Stomach (tissue), 9 donors: ENCODE data around the gene PROX2. TPM values are rescaled to one million over a fixed set of nuclear protein-coding genes. Genes with fewer than 3 reads are reported as not detected.

ENCODE experiments used
- DNase-seq, 2 donors: peaks; one replicate each; pipeline versions ENCODE4 v3.0.0 to v3.0.0-alpha.2; 2013 to 2019
- H3K27ac ChIP-seq, 5 donors: fragments of 200-600 bp in 4 of 5; sonication (generic) in 4 of 5; one replicate each; pipeline ENCODE4 v1.5.1; 2013 to 2019; ENCODE audit warnings: mild to moderate bottlenecking in 1 of 5, moderate library complexity in 1 of 5
- H3K27me3 ChIP-seq, 3 donors: fragments of 200-600 bp; sonication (generic); one replicate each; pipeline ENCODE4 v1.5.1; 2017 to 2019; ENCODE audit warnings: mixed run types in 1 of 3
- H3K36me3 ChIP-seq, 4 donors: fragments of 200-600 bp; sonication (generic); 1 replicate in 3 of 4; 2 replicates in 1 of 4; pipeline ENCODE4 v1.5.1; 2016 to 2019
- H3K4me1 ChIP-seq, 4 donors: fragments of 200-600 bp; sonication (generic); one replicate each; pipeline ENCODE4 v1.5.1; 2016 to 2019
- H3K4me3 ChIP-seq, 4 donors: fragments of 200-600 bp; sonication (generic) in 3 of 4; one replicate each; pipeline ENCODE4 v1.5.1; 2016 to 2019; ENCODE audit warnings: mild to moderate bottlenecking in 1 of 4
- H3K9me3 ChIP-seq, 4 donors: fragments of 200-600 bp; sonication (generic); one replicate each; pipeline ENCODE4 v1.5.1; 2016 to 2019
- EP300 ChIP-seq: sonication (generic); formaldehyde crosslinking; IDR thresholded peaks from one replicate; pipeline ENCODE4 v1.6.1; 2017; ENCODE audit warnings: antibody characterized with exemption
- POLR2A ChIP-seq, 4 donors: fragments of 450-650 bp; IDR thresholded peaks; one replicate each; pipeline ENCODE4 v1.6.1; 2016; ENCODE audit warnings: antibody characterized with exemption in 4 of 4, control low read depth in 2 of 4, mild to moderate bottlenecking in 1 of 4, moderate library complexity in 1 of 4
- POLR2AphosphoS5 ChIP-seq, 3 donors: sonication (generic); formaldehyde crosslinking; IDR thresholded peaks; one replicate each; pipeline ENCODE4 v1.6.1; 2016; ENCODE audit warnings: antibody characterized with exemption in 3 of 3
- WGBS, 5 donors: extraction: QIAGEN DNeasy Blood & Tissue Kit in 3 of 5; methylation state at CpG; one replicate each; pipeline versions ENCODE4 v1.1.5 to v1.1.7; 2013 to 2018; 5-methylcytosine and 5-hydroxymethylcytosine counted together
- intact Hi-C: fragments of 100-400 bp; cut with DNase I; formaldehyde crosslinking; loops from one replicate; pipeline ENCODE4 v1.15.1; 2023; ENCODE audit warnings: low total_unique reads
- polyA plus RNA-seq, 3 donors: library from polyadenylated mRNA; stranded (reverse); fragments of 200-250 nt; gene quantifications; one replicate each; pipeline ENCODE4 v1.2.3, GENCODE V29; 2013
- total RNA-seq, 5 donors: library from RNA; depleted of rRNA; stranded (reverse); fragments of >200 nt; gene quantifications; one replicate each; pipeline versions ENCODE4 v1.1.0 to v1.2.3, GENCODE V29; 2014 to 2016
- TF ChIP-seq, protein P1 (sequence below), 7 experiments: fragments of 450-650 bp in 4 of 7; fragments of 200-600 bp in 3 of 7; sonication (generic) in 3 of 7; IDR thresholded peaks; one replicate each; pipeline ENCODE4 v1.5.1; 2016 to 2019; ENCODE audit warnings: antibody characterized with exemption in 7 of 7, control low read depth in 2 of 7, mild to moderate bottlenecking in 1 of 7
- donor health status: healthy with polysubstance abuse.
- donor health status: Bipolar disorder and iron deficiency.
- donor health status: healthy.

The PROX2 gene
- total and polyA plus RNA-seq, 8 donors, result not detected

DNA sequence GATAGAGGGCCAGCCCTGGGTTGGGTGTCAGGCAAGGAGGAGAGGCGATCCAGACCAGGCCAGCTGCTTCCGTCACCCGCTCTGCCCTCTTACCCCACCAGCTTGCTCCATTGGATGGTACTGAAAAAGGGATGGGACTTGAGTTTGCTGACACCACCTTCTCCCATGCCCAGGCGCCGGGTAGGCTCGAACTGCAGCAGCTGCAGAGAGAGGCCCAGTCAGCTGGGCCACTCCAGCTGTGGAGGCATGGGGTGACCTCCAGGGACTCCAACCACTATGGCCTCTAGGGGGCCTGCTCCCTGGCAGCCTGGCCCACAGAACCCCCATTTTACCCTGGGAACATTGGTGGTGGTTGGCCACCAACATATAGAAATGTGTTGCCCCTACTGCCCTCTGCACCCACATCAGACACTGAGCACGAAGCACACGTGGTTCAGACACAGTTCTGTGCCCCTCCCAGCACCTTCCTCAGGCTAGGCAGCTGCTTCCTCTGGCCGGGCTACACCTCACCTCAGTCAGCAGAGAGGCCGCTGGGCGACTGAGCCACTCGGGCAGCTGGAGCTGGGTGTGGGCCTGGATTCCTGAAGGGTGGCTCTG is 31.1 kb upstream of the PROX2 start:
- Histone ChIP-seq H3K9me3 (no peaks in the 10 kb centered on the region), H3K36me3 (peaks cover 14 to 50% (median 33%) of the 10 kb centered on the region in 4 donors), H3K4me3 (no peak overlapping the region), H3K27ac (no peak overlapping the region), H3K4me1 (peaks cover 4 to 30% (median 21%) of the 10 kb centered on the region in 4 donors), H3K27me3 (no peaks in the 10 kb centered on the region)
- no peak for DNase-seq
- TF ChIP-seq POLR2AphosphoS5 (IDR thresholded peaks at IDR 0.05) (no peak), EP300 (no peak), POLR2A (IDR thresholded peaks at IDR 0.05) (no peak)
- TF ChIP-seq, protein P1, sequence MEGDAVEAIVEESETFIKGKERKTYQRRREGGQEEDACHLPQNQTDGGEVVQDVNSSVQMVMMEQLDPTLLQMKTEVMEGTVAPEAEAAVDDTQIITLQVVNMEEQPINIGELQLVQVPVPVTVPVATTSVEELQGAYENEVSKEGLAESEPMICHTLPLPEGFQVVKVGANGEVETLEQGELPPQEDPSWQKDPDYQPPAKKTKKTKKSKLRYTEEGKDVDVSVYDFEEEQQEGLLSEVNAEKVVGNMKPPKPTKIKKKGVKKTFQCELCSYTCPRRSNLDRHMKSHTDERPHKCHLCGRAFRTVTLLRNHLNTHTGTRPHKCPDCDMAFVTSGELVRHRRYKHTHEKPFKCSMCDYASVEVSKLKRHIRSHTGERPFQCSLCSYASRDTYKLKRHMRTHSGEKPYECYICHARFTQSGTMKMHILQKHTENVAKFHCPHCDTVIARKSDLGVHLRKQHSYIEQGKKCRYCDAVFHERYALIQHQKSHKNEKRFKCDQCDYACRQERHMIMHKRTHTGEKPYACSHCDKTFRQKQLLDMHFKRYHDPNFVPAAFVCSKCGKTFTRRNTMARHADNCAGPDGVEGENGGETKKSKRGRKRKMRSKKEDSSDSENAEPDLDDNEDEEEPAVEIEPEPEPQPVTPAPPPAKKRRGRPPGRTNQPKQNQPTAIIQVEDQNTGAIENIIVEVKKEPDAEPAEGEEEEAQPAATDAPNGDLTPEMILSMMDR (IDR thresholded peaks at IDR 0.05), result no peak
- WGBS, 5 donors, result 78 to 95% (median 80%) methylated on average over 6 to 12 of the region's 12 CpGs
- intact Hi-C loops, result loop anchor here (5.0 kb wide), 1 partner anchor 45 kb away; no protein-coding TSS in a partner anchor

DNA sequence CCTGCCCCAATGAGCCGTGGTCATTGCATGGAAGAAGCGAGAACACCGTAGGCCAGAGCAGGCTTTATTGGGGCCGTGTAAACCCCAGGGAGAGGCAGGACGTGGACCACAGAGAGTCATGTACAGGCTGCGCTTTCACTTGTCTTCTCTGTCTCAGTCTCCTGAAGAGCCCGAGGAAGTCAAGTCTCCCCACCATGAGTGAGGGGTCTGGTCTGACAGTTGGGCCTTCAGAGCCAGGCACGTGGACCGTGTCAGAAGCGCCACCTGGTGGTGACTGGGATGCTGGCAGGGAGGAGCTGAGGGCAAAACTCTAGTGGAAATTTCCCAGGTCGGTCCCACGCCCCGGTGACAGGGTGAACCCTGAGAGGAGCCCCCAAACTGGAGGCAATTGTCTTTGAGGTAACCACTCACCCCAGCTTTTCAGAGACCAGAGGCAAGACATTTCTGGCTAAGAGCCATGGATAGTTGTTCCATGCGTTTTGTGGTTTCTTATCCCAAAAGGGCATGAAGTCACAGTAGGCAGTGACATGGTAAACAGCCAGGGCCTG is 29.7 kb upstream of the PROX2 start:
- 38 to 50% (median 45%) methylated on average over 12 to 14 of the region's 14 CpGs for WGBS, 5 donors
- H3K27me3 ChIP-seq, result no peaks in the 10 kb centered on the region
- intact Hi-C loops, result loop anchor here (5.0 kb wide), 1 partner anchor 43 kb away; no protein-coding TSS in a partner anchor
- H3K27ac ChIP-seq, result peak overlapping the region in 2 of 5 donors; percentile 14 to 37
- peak; percentile 77 to 82 for DNase-seq
- no peaks in the 10 kb centered on the region for H3K9me3 ChIP-seq
- no peak overlapping the region for H3K4me3 ChIP-seq
- H3K4me1 ChIP-seq, result peaks cover 4 to 30% (median 21%) of the 10 kb centered on the region in 4 donors
- TF ChIP-seq, protein P1 (IDR thresholded peaks at IDR 0.05), result peak in 6 of 7 experiments; percentile 18 to 97 (median 92)
- TF ChIP-seq POLR2AphosphoS5 (IDR thresholded peaks at IDR 0.05) (peak in 1 of 3 donors; percentile 30), EP300 (no peak), POLR2A (IDR thresholded peaks at IDR 0.05) (no peak)
- H3K36me3 ChIP-seq, result peaks cover 27 to 63% (median 47%) of the 10 kb centered on the region in 4 donors

DNA sequence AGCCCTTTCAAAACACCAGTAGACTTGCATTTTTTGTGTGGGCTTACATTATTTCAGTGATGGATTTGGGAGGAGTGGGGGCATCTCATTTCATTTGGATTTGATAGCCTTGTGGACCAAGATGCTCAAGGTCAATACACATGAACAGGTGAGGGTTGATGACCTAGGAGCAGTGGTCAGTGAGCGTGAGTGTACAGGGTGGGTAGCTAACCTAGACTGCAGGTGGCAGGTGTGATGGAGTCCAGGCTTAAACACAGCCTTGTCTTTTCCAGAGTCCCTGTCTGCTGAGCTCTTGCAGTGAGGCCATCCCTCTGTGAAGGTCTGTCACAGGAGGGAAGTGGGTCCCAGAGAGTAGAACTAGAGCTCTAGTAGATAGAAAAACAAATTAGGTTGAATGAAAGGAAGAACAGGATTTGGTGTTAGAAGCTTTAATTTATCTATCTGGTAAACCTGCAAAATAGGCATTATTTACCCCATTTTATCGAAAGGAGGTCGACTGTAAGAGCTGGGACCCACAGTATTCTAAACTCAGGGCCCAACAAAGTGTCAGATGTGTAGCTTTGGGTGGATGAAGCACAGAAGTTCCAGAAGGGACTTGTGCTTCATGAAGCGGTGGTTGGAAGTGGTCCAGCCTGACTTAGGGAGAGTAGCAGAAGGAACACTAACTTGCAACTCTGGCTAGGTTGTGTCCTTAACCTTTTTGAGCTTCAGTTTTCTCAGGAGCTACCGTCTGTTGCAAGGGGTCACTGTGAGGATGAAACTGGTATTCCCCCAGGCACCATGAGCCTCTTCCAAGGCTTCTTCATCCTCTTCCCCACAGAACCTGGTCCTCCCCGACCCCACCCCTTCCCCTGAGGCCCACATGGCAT is 28.9 kb upstream of the PROX2 start:
- no peaks in the 10 kb centered on the region for H3K27me3 ChIP-seq
- DNase-seq, result no peak
- peak overlapping the region in 2 of 5 donors; percentile 14 to 37 for H3K27ac ChIP-seq
- H3K4me1 ChIP-seq, result peaks cover 4 to 30% (median 21%) of the 10 kb centered on the region in 4 donors
- TF ChIP-seq EP300 (no peak), POLR2AphosphoS5 (IDR thresholded peaks at IDR 0.05) (no peak), POLR2A (IDR thresholded peaks at IDR 0.05) (no peak)
- TF ChIP-seq, protein P1 (IDR thresholded peaks at IDR 0.05), result no peak
- intact Hi-C loops, result loop anchor here (5.0 kb wide), 1 partner anchor 43 kb away; no protein-coding TSS in a partner anchor
- peaks cover 35 to 71% (median 55%) of the 10 kb centered on the region in 4 donors for H3K36me3 ChIP-seq
- 74 to 82% (median 79%) methylated on average over 6 of the region's 6 CpGs for WGBS, 5 donors
- H3K4me3 ChIP-seq, result no peak overlapping the region
- no peaks in the 10 kb centered on the region for H3K9me3 ChIP-seq
